Activated CD4-positive, alpha-beta memory T cell treated with anti-CD3 and anti-CD28 coated beads for 36 hours (primary cell): ENCODE data around the gene ANKS3. TPM values are rescaled to one million over a fixed set of nuclear protein-coding genes. Genes with fewer than 3 reads are reported as not detected.

ENCODE experiments used
- CTCF ChIA-PET: fragments of 350-600 bp; sonication (Branson Sonifier 250); formaldehyde crosslinking; loops from one replicate; lab custom pipeline; 2021; ENCODE audit warnings: antibody characterized with exemption, inconsistent platforms; lab: Charles Lee
- POLR2A ChIA-PET: fragments of 350-600 bp; sonication (Branson Sonifier 250); formaldehyde crosslinking; loops from one replicate; lab custom pipeline; 2021; ENCODE audit warnings: antibody characterized with exemption; lab: Charles Lee
- DNase-seq: peaks from one replicate; pipeline ENCODE4 v3.0.0-alpha.2; 2020
- H3K27ac Mint-ChIP-seq: one replicate; pipeline ENCODE4 v1.8.0; 2021; ENCODE audit warnings: mixed read lengths
- H3K27me3 Mint-ChIP-seq: one replicate; pipeline ENCODE4 v1.8.0; 2021; ENCODE audit warnings: mixed read lengths
- H3K36me3 Mint-ChIP-seq: one replicate; pipeline ENCODE4 v1.8.0; 2021; ENCODE audit warnings: mixed read lengths
- H3K4me1 Mint-ChIP-seq: one replicate; pipeline ENCODE4 v1.8.0; 2021; ENCODE audit warnings: low read depth, mixed read lengths
- H3K4me3 Mint-ChIP-seq: one replicate; pipeline ENCODE4 v1.8.0; 2021; ENCODE audit warnings: mild to moderate bottlenecking, mixed read lengths
- H3K9me3 Mint-ChIP-seq: one replicate; pipeline ENCODE4 v1.8.0; 2021; ENCODE audit warnings: mixed read lengths
- intact Hi-C: fragments of 100-400 bp; cut with micrococcal nuclease; formaldehyde crosslinking; loops from one replicate; pipeline ENCODE4 v1.15.1; 2023
- total RNA-seq, 2 experiments: library from RNA; stranded (reverse); gene quantifications; one replicate each; pipeline ENCODE4 v1.2.3, GENCODE V29; 2021

ANKS3 gene
- total RNA-seq, 2 experiments from 2014 or later = 11.7 to 13.3 TPM

GRCh38 chr16:4679156-4679849 lies 54.8 kb downstream of the ANKS3 start:
- no peaks in the 10 kb centered on the region for H3K27me3 Mint-ChIP-seq
- ChIA-PET POLR2A (no interaction called here), CTCF (no interaction called here)
- peaks cover 4% of the 10 kb centered on the region for H3K36me3 Mint-ChIP-seq
- intact Hi-C loops = loop anchor here (5.0 kb wide), 1 partner anchor 62 kb away; no protein-coding TSS in a partner anchor
- H3K9me3 Mint-ChIP-seq = no peaks in the 10 kb centered on the region
- DNase-seq = no peak
- peaks cover 24% of the 10 kb centered on the region for H3K4me1 Mint-ChIP-seq
- H3K27ac Mint-ChIP-seq = no peak overlapping the region
- no peak overlapping the region for H3K4me3 Mint-ChIP-seq

GRCh38 chr16:4678596-4678995 lies 55.5 kb downstream of the ANKS3 start:
- Mint-ChIP-seq H3K4me1 (peaks cover 24% of the 10 kb centered on the region), H3K27ac (peak overlapping the region; percentile 31), H3K4me3 (no peak overlapping the region), H3K9me3 (no peaks in the 10 kb centered on the region), H3K27me3 (no peaks in the 10 kb centered on the region), H3K36me3 (peaks cover 6% of the 10 kb centered on the region)
- DNase-seq = no peak
- CTCF ChIA-PET = no interaction called here
- POLR2A ChIA-PET = no interaction called here
- intact Hi-C loops = loop anchor here (5.0 kb wide), 1 partner anchor 61 kb away; no protein-coding TSS in a partner anchor

- H3K4me3 Mint-ChIP-seq = no peak overlapping the region
- no peaks in the 10 kb centered on the region for H3K27me3 Mint-ChIP-seq
- no peak for DNase-seq
- POLR2A ChIA-PET = no interaction called here
- H3K4me1 Mint-ChIP-seq = peaks cover 24% of the 10 kb centered on the region
- CTCF ChIA-PET = interaction anchor here (2.1 kb wide), 1 partner anchor 28 kb away, joined by 11 read pairs; no protein-coding TSS in a partner anchor
- peaks cover 8% of the 10 kb centered on the region for H3K36me3 Mint-ChIP-seq
- H3K9me3 Mint-ChIP-seq = no peaks in the 10 kb centered on the region
- H3K27ac Mint-ChIP-seq = peak overlapping the region; percentile 31
- intact Hi-C loops = loop anchor here (2.0 to 5.0 kb wide), 2 partner anchors 17 to 61 kb away; no protein-coding TSS in a partner anchor
Measured at GRCh38 chr16:4677994-4678393, 56.1 kb downstream of the ANKS3 start.

GRCh38 chr16:4677390-4677789 lies 56.7 kb downstream of the ANKS3 start:
- H3K4me1 Mint-ChIP-seq = peaks cover 24% of the 10 kb centered on the region
- intact Hi-C loops = loop anchor here (2.0 to 5.0 kb wide), 2 partner anchors 17 to 60 kb away; no protein-coding TSS in a partner anchor
- ChIA-PET CTCF (interaction anchor here (1.4 to 2.1 kb wide), 2 partner anchors 27 to 53 kb away, joined by 4 to 11 read pairs; partner anchors contain the start of gene MGRN1), POLR2A (interaction anchor here (0.6 to 1.6 kb wide), 3 partner anchors 17 to 53 kb away, joined by 3 to 5 read pairs (median 4); partner anchors contain the start of gene MGRN1)
- H3K36me3 Mint-ChIP-seq = peaks cover 8% of the 10 kb centered on the region
- H3K27ac Mint-ChIP-seq = peak overlapping the region; percentile 96
- H3K9me3 Mint-ChIP-seq = no peaks in the 10 kb centered on the region
- H3K27me3 Mint-ChIP-seq = no peaks in the 10 kb centered on the region
- DNase-seq = no peak
- no peak overlapping the region for H3K4me3 Mint-ChIP-seq

GRCh38 chr16:4676831-4677230 lies 57.2 kb downstream of the ANKS3 start:
- H3K36me3 Mint-ChIP-seq = peaks cover 8% of the 10 kb centered on the region
- H3K9me3 Mint-ChIP-seq = no peaks in the 10 kb centered on the region
- DNase-seq = no peak
- peak overlapping the region; percentile 96 for H3K27ac Mint-ChIP-seq
- POLR2A ChIA-PET = interaction anchor here (0.6 to 1.6 kb wide), 3 partner anchors 18 to 53 kb away, joined by 3 to 5 read pairs (median 4); partner anchors contain the start of gene MGRN1
- CTCF ChIA-PET = interaction anchor here (0.6 to 2.1 kb wide), 3 partner anchors 27 to 265 kb away, joined by 4 to 11 read pairs (median 4); partner anchors contain the start of gene MGRN1
- peaks cover 24% of the 10 kb centered on the region for H3K4me1 Mint-ChIP-seq
- intact Hi-C loops = loop anchor here (2.0 to 5.0 kb wide), 2 partner anchors 16 to 60 kb away; no protein-coding TSS in a partner anchor
- H3K27me3 Mint-ChIP-seq = no peaks in the 10 kb centered on the region
- peak overlapping the region; percentile 33 for H3K4me3 Mint-ChIP-seq

- Mint-ChIP-seq H3K27ac (peak overlapping the region; percentile 96), H3K4me1 (peaks cover 24% of the 10 kb centered on the region), H3K9me3 (no peaks in the 10 kb centered on the region), H3K4me3 (peak overlapping the region; percentile 33), H3K27me3 (no peaks in the 10 kb centered on the region), H3K36me3 (peaks cover 7% of the 10 kb centered on the region)
- intact Hi-C loops = loop anchor here (2.0 to 5.0 kb wide), 2 partner anchors 15 to 59 kb away; no protein-coding TSS in a partner anchor
- DNase-seq = peak; percentile 91
- CTCF ChIA-PET = interaction anchor here (0.6 to 2.1 kb wide), 3 partner anchors 26 to 266 kb away, joined by 4 to 11 read pairs (median 4); partner anchors contain the start of gene MGRN1
- POLR2A ChIA-PET = interaction anchor here (0.6 to 1.6 kb wide), 3 partner anchors 19 to 52 kb away, joined by 3 to 5 read pairs (median 4); partner anchors contain the start of gene MGRN1
Measured at GRCh38 chr16:4675864-4676786, 57.9 kb downstream of the ANKS3 start.

- DNase-seq = no peak
- Mint-ChIP-seq H3K36me3 (peaks cover 7% of the 10 kb centered on the region), H3K27me3 (no peaks in the 10 kb centered on the region), H3K27ac (peak overlapping the region; percentile 96), H3K9me3 (no peaks in the 10 kb centered on the region), H3K4me1 (peaks cover 24% of the 10 kb centered on the region), H3K4me3 (no peak overlapping the region)
- CTCF ChIA-PET = no interaction called here
- intact Hi-C loops = loop anchor here (5.0 kb wide), 1 partner anchor 58 kb away; no protein-coding TSS in a partner anchor
- POLR2A ChIA-PET = interaction anchor here (0.7 kb wide), 1 partner anchor 26 kb away, joined by 3 read pairs; no protein-coding TSS in a partner anchor
Measured at GRCh38 chr16:4674926-4675530, 59.0 kb downstream of the ANKS3 start.

GRCh38 chr16:4673387-4674046 lies 60.6 kb downstream of the ANKS3 start:
- peaks cover 24% of the 10 kb centered on the region for H3K4me1 Mint-ChIP-seq
- no peak overlapping the region for H3K4me3 Mint-ChIP-seq
- intact Hi-C loops = no loop called here
- ChIA-PET CTCF (no interaction called here), POLR2A (no interaction called here)
- H3K9me3 Mint-ChIP-seq = no peaks in the 10 kb centered on the region
- H3K27ac Mint-ChIP-seq = no peak overlapping the region
- no peak for DNase-seq
- H3K36me3 Mint-ChIP-seq = peaks cover 9% of the 10 kb centered on the region
- H3K27me3 Mint-ChIP-seq = no peaks in the 10 kb centered on the region

- POLR2A ChIA-PET = no interaction called here
- no peak overlapping the region for H3K4me3 Mint-ChIP-seq
Measured at GRCh38 chr16:4668313-4668960, 65.6 kb downstream of the ANKS3 start.

GRCh38 chr16:4667203-4667963 lies 66.7 kb downstream of the ANKS3 start:
- intact Hi-C loops = no loop called here
- Mint-ChIP-seq H3K4me1 (peaks cover 22% of the 10 kb centered on the region), H3K36me3 (peaks cover 13% of the 10 kb centered on the region), H3K27ac (no peak overlapping the region), H3K9me3 (no peaks in the 10 kb centered on the region), H3K27me3 (no peaks in the 10 kb centered on the region), H3K4me3 (no peak overlapping the region)
- ChIA-PET CTCF (no interaction called here), POLR2A (no interaction called here)
- DNase-seq = no peak

More at GRCh38 chr16:4668313-4668960, 65.6 kb downstream of the ANKS3 start:
- no peak overlapping the region for H3K27ac Mint-ChIP-seq
- H3K36me3 Mint-ChIP-seq = peaks cover 14% of the 10 kb centered on the region
- peaks cover 21% of the 10 kb centered on the region for H3K4me1 Mint-ChIP-seq
- no peaks in the 10 kb centered on the region for H3K9me3 Mint-ChIP-seq
- H3K27me3 Mint-ChIP-seq = no peaks in the 10 kb centered on the region
- intact Hi-C loops = no loop called here
- DNase-seq = no peak
- CTCF ChIA-PET = no interaction called here
